ENCODE results near the gene RCE1. TPM values are rescaled to one million over a fixed set of nuclear protein-coding genes. Genes with fewer than 3 reads are reported as not detected.

RCE1 gene
- total RNA-seq, 1 experiment from 2014 or later, result 52.5 TPM

DNA sequence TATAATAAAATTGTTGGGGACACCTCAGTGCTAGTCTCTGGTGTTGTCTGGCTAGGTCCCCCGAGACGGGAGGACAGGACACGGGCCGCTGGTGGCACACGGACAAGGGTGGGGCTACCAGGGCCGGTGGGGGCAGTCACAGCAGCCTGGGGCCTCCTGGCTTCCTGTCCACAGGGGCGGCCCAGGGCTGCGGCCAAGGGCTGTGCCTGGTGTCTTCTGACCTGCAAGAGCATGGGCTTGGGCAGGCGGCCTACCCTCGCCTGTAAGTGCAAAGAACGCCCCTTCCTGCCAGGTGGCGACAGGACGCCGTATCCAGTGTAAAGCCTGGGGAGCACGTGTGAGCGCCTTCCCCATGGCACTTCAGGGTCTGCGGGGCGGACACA lies 17.2 kb downstream of the RCE1 start:
- Histone ChIP-seq H3K14ac (ENCODE audit: insufficient read depth, low read length) (no peak overlapping the region), H3K27me3 (ENCODE audit: insufficient read depth, low read length) (no peaks in the 10 kb centered on the region)

More for the DNA sequence above, 17.2 kb downstream of the RCE1 start:
- Mint-ChIP-seq H3K4me1 (peaks cover 5 to 7% of the 10 kb centered on the region in 2 experiments), H3K4me3 (no peak overlapping the region), H3K27me3 (ENCODE audit: low read depth) (peaks cover 2% of the 10 kb centered on the region), H3K9me3 (no peaks in the 10 kb centered on the region), H3K27ac (peak overlapping the region in 1 of 3 experiments; percentile 82; a peak in 1 of 7 replicates), H3K36me3 (ENCODE audit: insufficient read depth in 1 of 3, low read depth in 3 of 3) (peaks cover 0 to 7% (median 2%) of the 10 kb centered on the region in 3 experiments; a peak in 3 of 7 replicates)
- Histone ChIP-seq H4K20me1 (ENCODE audit: control insufficient read depth, insufficient read depth, insufficient read length) (no peaks in the 10 kb centered on the region), H2BK20ac (ENCODE audit: low read depth, low read length, poor library complexity, severe bottlenecking) (no peak overlapping the region), H3K56ac (ENCODE audit: insufficient read length, low read depth, low read length) (no peak overlapping the region), H4K8ac (replicated peaks; ENCODE audit: insufficient read length, low read depth, low read length) (no peak overlapping the region), H3T11ph (ENCODE audit: low read length) (no peak overlapping the region), H3K9ac (ENCODE audit: extremely low read depth, insufficient read length, low read length) (no peak overlapping the region), H3K79me1 (ENCODE audit: insufficient read depth, low read depth, low read length, poor library complexity, severe bottlenecking) (no peaks in the 10 kb centered on the region), H2BK120ac (ENCODE audit: low read depth, low read length, poor library complexity, severe bottlenecking) (no peak overlapping the region), H3K4me1 (ENCODE audit: insufficient read depth, low read length) (no peaks in the 10 kb centered on the region), H3K9me3 (ENCODE audit: control insufficient read depth, low read depth, low read length) (no peaks in the 10 kb centered on the region), H3K79me2 (ENCODE audit: insufficient read depth, low read length) (no peaks in the 10 kb centered on the region), H2AFZ (ENCODE audit: low read length) (no peak overlapping the region), H3K4me2 (ENCODE audit: insufficient read depth, insufficient read length, low read length) (no peak overlapping the region), H2AK5ac (ENCODE audit: insufficient read length, low read length) (no peak overlapping the region), H2BK5ac (ENCODE audit: insufficient read length, low read length) (no peak overlapping the region), H2BK12ac (ENCODE audit: insufficient read length, low read depth, low read length) (no peak overlapping the region), H3K23me2 (ENCODE audit: insufficient read length, low read depth, low read length, poor library complexity, severe bottlenecking) (peaks cover 10% of the 10 kb centered on the region), H4K5ac (ENCODE audit: insufficient read length, low read depth, low read length) (no peak overlapping the region), H3K4ac (ENCODE audit: low read depth, low read length) (no peak overlapping the region), H3K23ac (ENCODE audit: insufficient read length, low read depth, low read length) (no peak overlapping the region), H2BK15ac (ENCODE audit: low read depth, low read length) (no peak overlapping the region), H3K18ac (ENCODE audit: insufficient read length, low read depth, low read length) (no peak overlapping the region), H3K27ac (ENCODE audit: insufficient read length, low read depth, low read length) (no peak overlapping the region), H4K91ac (ENCODE audit: insufficient read length, low read depth, low read length) (no peak overlapping the region)
- TF ChIP-seq, protein P1, sequence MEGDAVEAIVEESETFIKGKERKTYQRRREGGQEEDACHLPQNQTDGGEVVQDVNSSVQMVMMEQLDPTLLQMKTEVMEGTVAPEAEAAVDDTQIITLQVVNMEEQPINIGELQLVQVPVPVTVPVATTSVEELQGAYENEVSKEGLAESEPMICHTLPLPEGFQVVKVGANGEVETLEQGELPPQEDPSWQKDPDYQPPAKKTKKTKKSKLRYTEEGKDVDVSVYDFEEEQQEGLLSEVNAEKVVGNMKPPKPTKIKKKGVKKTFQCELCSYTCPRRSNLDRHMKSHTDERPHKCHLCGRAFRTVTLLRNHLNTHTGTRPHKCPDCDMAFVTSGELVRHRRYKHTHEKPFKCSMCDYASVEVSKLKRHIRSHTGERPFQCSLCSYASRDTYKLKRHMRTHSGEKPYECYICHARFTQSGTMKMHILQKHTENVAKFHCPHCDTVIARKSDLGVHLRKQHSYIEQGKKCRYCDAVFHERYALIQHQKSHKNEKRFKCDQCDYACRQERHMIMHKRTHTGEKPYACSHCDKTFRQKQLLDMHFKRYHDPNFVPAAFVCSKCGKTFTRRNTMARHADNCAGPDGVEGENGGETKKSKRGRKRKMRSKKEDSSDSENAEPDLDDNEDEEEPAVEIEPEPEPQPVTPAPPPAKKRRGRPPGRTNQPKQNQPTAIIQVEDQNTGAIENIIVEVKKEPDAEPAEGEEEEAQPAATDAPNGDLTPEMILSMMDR (conservative IDR thresholded peaks at IDR 0.05), result 0 out of 3 replicates have a peak, but pooled peaks have one; percentile 21
- DNase-seq, result peak; percentile 65
- no CpG with 5 or more reads among the region's 18 CpGs for WGBS (ENCODE audit: extremely low coverage, insufficient read length, low lambda C conversion rate)
